Naive thymus-derived CD4-positive, alpha-beta T cell (primary cell): ENCODE results near the gene PTPRN2. TPM values are rescaled to one million over a fixed set of nuclear protein-coding genes. Genes with fewer than 3 reads are reported as not detected.
"Not testable (repeated sequence)": the region's sequence is repeated elsewhere in the genome, so short reads cannot be mapped to it uniquely, and the experiment has no call there.

Experiments used
- ATAC-seq: fragments of 150-1000 bp; cut with Tn5 transposase; 2 replicates; pipeline ENCODE4 v1.10.0; 2021; ENCODE audit warnings: mild to moderate bottlenecking, moderate library complexity
- CTCF ChIA-PET: fragments of 350-600 bp; sonication (Branson Sonifier 250); formaldehyde crosslinking; loops from one replicate; lab custom pipeline; 2021; ENCODE audit warnings: antibody characterized with exemption; lab: Charles Lee
- POLR2A ChIA-PET: fragments of 350-600 bp; sonication (Branson Sonifier 250); formaldehyde crosslinking; loops from one replicate; lab custom pipeline; 2021; ENCODE audit warnings: antibody characterized with exemption, inconsistent platforms; lab: Charles Lee
- DNase-seq, 9 donors: peaks; one replicate each; pipeline versions ENCODE4 v3.0.0 to v3.0.0-alpha.2; 2020 to 2022; ENCODE audit warnings: mixed read lengths in 1 of 9
- H3K27ac ChIP-seq: one replicate; pipeline ENCODE4 v1.7.0; 2013; ENCODE audit warnings: mild to moderate bottlenecking, low read depth, low read length, moderate library complexity
- H3K27me3 ChIP-seq, 2 donors: one replicate each; pipeline ENCODE4 v1.7.0; 2013; ENCODE audit warnings: low read length in 2 of 2, mild to moderate bottlenecking in 2 of 2, moderate library complexity in 2 of 2; ENCODE audit not compliant: control insufficient read depth in 2 of 2, insufficient read depth in 2 of 2
- H3K36me3 ChIP-seq, 3 experiments: 1 replicate in 2 of 3; 2 replicates in 1 of 3; pipeline ENCODE4 v1.7.0; 2013; ENCODE audit warnings: low read length in 3 of 3, mild to moderate bottlenecking in 3 of 3, moderate library complexity in 1 of 3; ENCODE audit not compliant: insufficient read depth in 3 of 3, control insufficient read depth in 2 of 3
- H3K4me1 ChIP-seq, 2 donors: one replicate each; pipeline ENCODE4 v1.7.0; 2013; ENCODE audit warnings: low read length in 2 of 2, mild to moderate bottlenecking in 2 of 2, moderate library complexity in 1 of 2; ENCODE audit not compliant: control insufficient read depth in 2 of 2, insufficient read depth in 2 of 2
- H3K4me3 ChIP-seq: 2 replicates; pipeline ENCODE4 v1.7.0; 2013; ENCODE audit warnings: mild to moderate bottlenecking, low read length
- H3K9me3 ChIP-seq, 3 experiments: 1 replicate in 2 of 3; 2 replicates in 1 of 3; pipeline ENCODE4 v1.7.0; 2013; ENCODE audit warnings: low read length in 3 of 3; ENCODE audit not compliant: control insufficient read depth in 2 of 3
- H3K27ac Mint-ChIP-seq, 9 donors: one replicate each; pipeline ENCODE4 v1.8.0; 2020 to 2022; ENCODE audit warnings: mixed read lengths in 9 of 9, mild to moderate bottlenecking in 8 of 9, moderate library complexity in 5 of 9, inconsistent platforms in 2 of 9
- H3K27me3 Mint-ChIP-seq, 5 donors: one replicate each; pipeline ENCODE4 v1.8.0; 2021 to 2022; ENCODE audit warnings: mixed read lengths in 5 of 5, mild to moderate bottlenecking in 1 of 5
- H3K36me3 Mint-ChIP-seq, 5 donors: one replicate each; pipeline ENCODE4 v1.8.0; 2020 to 2022; ENCODE audit warnings: mixed read lengths in 5 of 5, mild to moderate bottlenecking in 3 of 5, inconsistent platforms in 1 of 5
- H3K4me1 Mint-ChIP-seq, 7 donors: one replicate each; pipeline ENCODE4 v1.8.0; 2020 to 2022; ENCODE audit warnings: mixed read lengths in 7 of 7, mild to moderate bottlenecking in 3 of 7, inconsistent platforms in 1 of 7
- H3K4me3 Mint-ChIP-seq, 10 donors: one replicate each; pipeline ENCODE4 v1.8.0; 2020 to 2022; ENCODE audit warnings: mild to moderate bottlenecking in 10 of 10, mixed read lengths in 10 of 10, moderate library complexity in 6 of 10, inconsistent platforms in 2 of 10
- H3K9me3 Mint-ChIP-seq, 11 donors: one replicate each; pipeline ENCODE4 v1.8.0; 2020 to 2022; ENCODE audit warnings: mixed read lengths in 11 of 11, mild to moderate bottlenecking in 4 of 11, inconsistent platforms in 1 of 11, moderate library complexity in 1 of 11
- intact Hi-C, 2 donors: fragments of 100-400 bp; cut with micrococcal nuclease; formaldehyde crosslinking; loops; one replicate each; pipeline ENCODE4 v1.15.1; 2023
- polyA plus RNA-seq, 2 donors: library from polyadenylated mRNA; unstranded; fragments of 300-500 nt; fragmentation: Illumina TruSeq; gene quantifications; one replicate each; pipeline ENCODE4 v1.2.3, GENCODE V29; 2021
- total RNA-seq, 6 experiments: library from RNA in 5 of 6; stranded (reverse) in 5 of 6; gene quantifications; 1 replicate in 5 of 6; 2 replicates in 1 of 6; pipeline ENCODE4 v1.2.3 and lab custom pipeline; 2021 to 2026

PTPRN2 gene
- total and polyA plus RNA-seq, 7 experiments from 2014 or later = 0.58 to 2.3 (median 1.4) TPM

DNA sequence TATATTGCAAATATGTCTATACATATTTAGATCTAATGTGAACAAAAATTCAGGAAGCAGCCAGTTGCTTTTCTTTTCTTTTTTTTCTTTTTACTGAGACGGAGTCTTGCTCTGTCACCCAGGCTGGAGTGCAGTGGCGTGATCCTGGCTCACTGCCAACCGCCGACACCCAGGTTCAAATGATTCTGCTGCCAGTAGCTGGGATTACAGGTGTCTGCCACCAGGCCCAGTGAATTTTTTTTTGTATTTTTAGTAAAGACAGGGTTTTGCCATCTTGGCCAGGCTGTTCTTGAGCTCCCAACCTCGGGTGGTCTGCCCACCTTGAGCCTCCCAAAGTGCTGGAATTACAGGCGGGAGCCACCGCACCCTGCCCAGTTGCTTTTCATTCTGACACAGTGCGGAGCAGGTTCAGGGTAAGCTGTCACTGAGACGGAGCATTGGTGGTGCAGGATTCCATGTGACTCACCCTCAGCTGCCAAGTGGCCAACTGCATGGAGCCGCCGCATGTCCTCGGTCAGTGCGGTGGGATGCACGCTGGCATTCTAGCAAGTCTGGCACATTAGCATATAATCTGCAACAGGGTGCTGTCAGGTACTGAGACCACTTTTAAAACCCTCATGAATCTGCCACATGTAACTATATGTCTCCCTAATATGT, 888.1 kb downstream of the PTPRN2 start:
- POLR2A ChIA-PET = no interaction called here

DNA sequence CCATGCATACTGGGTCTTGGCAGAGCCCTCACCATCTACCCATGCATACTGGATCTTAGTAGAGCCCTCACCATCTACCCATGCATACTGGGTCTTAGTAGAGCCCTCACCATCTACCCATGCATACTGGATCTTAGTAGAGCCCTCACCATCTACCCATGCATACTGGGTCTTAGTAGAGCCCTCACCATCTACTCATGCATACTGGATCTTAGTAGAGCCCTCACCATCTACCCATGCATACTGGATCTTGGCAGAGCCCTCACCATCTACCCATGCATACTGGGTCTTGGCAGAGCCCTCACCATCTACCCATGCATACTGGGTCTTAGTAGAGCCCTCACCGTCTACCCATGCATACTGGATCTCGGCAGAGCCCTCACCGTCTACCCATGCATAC, 890.3 kb downstream of the PTPRN2 start:
- H3K9me3 Mint-ChIP-seq, H3K4me3 ChIP-seq, H3K4me3 Mint-ChIP-seq, intact Hi-C loops, POLR2A ChIA-PET, H3K4me1 ChIP-seq, DNase-seq, H3K27ac ChIP-seq, ATAC-seq, H3K36me3 Mint-ChIP-seq, H3K27me3 ChIP-seq, H3K9me3 ChIP-seq, CTCF ChIA-PET, H3K36me3 ChIP-seq, H3K27ac Mint-ChIP-seq: not testable (repeated sequence)
- Mint-ChIP-seq H3K27me3 (peaks cover 29 to 46% (median 42%) of the 10 kb centered on the region in 5 donors), H3K4me1 (peaks cover 0 to 10% (median 6%) of the 10 kb centered on the region in 7 donors)

More for the DNA sequence above, 888.1 kb downstream of the PTPRN2 start:
- Histone ChIP-seq H3K27me3 (no peaks in the 10 kb centered on the region), H3K9me3 (no peaks in the 10 kb centered on the region), H3K27ac (no peak overlapping the region), H3K4me1 (no peaks in the 10 kb centered on the region), H3K4me3 (no peak overlapping the region), H3K36me3 (no peaks in the 10 kb centered on the region)
- no peak for ATAC-seq
- intact Hi-C loops = no loop called here
- Mint-ChIP-seq H3K27ac (no peak overlapping the region), H3K36me3 (peaks cover 0 to 3% (median 0%) of the 10 kb centered on the region in 5 donors), H3K27me3 (peaks cover 20 to 56% (median 46%) of the 10 kb centered on the region in 5 donors), H3K4me3 (no peak overlapping the region), H3K4me1 (peaks cover 0 to 1% (median 0%) of the 10 kb centered on the region in 7 donors), H3K9me3 (peaks cover 0 to 4% (median 2%) of the 10 kb centered on the region in 11 donors)
- no peak for DNase-seq
- CTCF ChIA-PET = no interaction called here

DNA sequence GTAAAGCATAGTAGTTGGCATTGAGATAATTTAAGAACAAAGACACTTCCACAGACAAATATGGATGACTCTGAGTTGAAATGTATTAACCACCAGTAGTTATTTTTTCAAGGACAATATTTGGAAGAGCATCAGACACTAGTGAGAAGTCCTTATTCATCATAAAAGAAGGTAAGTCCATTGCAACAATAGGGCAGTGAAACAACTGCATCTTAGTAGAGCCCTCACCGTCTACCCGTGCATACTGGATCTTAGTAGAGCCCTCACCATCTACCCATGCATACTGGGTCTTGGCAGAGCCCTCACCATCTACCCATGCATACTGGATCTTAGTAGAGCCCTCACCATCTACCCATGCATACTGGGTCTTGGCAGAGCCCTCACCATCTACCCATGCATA, 892.0 kb downstream of the PTPRN2 start:
- H3K9me3 Mint-ChIP-seq, H3K36me3 Mint-ChIP-seq, DNase-seq, H3K4me3 Mint-ChIP-seq, H3K9me3 ChIP-seq, H3K4me3 ChIP-seq, intact Hi-C loops, POLR2A ChIA-PET, H3K27ac ChIP-seq, H3K27ac Mint-ChIP-seq, ATAC-seq, H3K4me1 ChIP-seq, CTCF ChIA-PET, H3K36me3 ChIP-seq: not testable (repeated sequence)
- Mint-ChIP-seq H3K4me1 (peaks cover 0 to 20% (median 13%) of the 10 kb centered on the region in 7 donors), H3K27me3 (peaks cover 29 to 39% (median 37%) of the 10 kb centered on the region in 5 donors)
- peaks cover 0 to 12% of the 10 kb centered on the region in 2 donors for H3K27me3 ChIP-seq

DNA sequence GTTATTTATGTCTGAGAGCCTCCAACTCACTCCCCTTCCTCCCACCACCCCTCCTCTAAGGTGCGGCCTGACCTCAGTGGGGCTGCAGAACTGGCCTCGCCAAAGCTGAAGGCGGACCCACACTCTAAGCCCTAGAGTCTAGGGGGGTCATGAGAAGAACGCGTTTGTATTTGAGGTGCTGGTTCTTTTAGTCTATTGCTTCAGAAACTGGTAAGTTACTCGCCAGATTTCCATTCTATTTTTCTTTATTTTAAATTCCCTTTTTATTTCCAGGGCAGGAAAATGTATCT, 893.3 kb downstream of the PTPRN2 start:
- POLR2A ChIA-PET = no interaction called here
- Histone ChIP-seq H3K27ac (no peak overlapping the region), H3K9me3 (no peaks in the 10 kb centered on the region), H3K36me3 (no peaks in the 10 kb centered on the region), H3K4me3 (no peak overlapping the region), H3K27me3 (peaks cover 0 to 15% of the 10 kb centered on the region in 2 donors), H3K4me1 (peaks cover 0 to 17% of the 10 kb centered on the region in 2 donors)
- ATAC-seq (no peak), DNase-seq (no peak)
- Mint-ChIP-seq H3K27me3 (peaks cover 17 to 41% (median 28%) of the 10 kb centered on the region in 5 donors), H3K27ac (peak overlapping the region in 1 of 9 donors; percentile 18), H3K4me1 (peaks cover 0 to 27% (median 17%) of the 10 kb centered on the region in 7 donors), H3K9me3 (peaks cover 0 to 4% (median 2%) of the 10 kb centered on the region in 11 donors), H3K36me3 (no peaks in the 10 kb centered on the region), H3K4me3 (peak overlapping the region in 8 of 10 donors; percentile 33 to 80 (median 58))
- intact Hi-C loops = loop anchor here (5.0 kb wide), 2 partner anchors 67 to 1887 kb away; no protein-coding TSS in a partner anchor
- CTCF ChIA-PET = no interaction called here

DNA sequence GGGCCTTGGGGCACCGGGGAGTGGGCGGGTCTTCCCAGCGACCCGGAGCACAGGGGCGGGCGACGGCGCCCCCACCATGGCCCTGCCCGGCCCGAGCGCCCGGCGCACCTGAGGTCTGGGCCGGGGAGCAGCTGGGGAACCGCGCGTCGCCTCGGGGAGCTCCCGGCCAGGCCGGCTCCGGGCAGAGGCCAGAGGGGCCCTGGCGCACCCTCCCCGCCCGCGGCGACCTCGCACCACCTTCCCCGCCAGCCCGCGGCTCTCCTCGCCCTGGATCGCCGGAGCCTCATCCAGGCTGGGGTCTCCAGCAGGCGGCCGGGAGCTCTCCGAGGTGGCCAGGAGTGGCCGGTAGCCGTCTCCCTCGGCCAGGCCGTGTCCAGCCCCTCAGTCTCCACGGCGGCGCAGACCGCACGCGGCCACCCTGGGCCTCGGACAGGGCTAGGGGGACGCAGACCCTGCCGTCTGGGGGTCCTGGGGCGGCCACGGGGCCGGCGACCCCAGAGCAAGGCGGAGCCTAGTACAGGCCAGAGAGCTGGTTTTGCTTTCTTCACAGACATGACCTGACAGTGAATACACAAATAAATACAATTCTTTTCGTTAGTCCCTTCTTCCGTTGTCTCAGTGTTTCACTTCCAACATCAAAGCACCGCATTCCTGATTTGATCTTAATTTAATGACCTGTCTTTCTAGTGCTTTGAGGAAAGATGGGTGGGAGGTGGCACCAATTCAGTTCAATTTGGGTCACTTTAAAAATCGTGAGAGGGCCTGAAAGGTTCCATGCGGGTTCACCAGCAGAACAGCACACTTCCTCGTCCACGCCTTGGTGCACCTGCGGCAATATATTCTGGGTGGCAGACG, 893.9 kb downstream of the PTPRN2 start:
- DNase-seq (peak in 1 of 9 donors; percentile 19), ATAC-seq (peak; percentile 20)
- peak overlapping the region in 9 of 10 donors; percentile 33 to 80 (median 60) for H3K4me3 Mint-ChIP-seq
- H3K9me3 ChIP-seq = no peaks in the 10 kb centered on the region
- H3K36me3 ChIP-seq = no peaks in the 10 kb centered on the region
- H3K4me3 ChIP-seq = no peak overlapping the region
- ChIA-PET CTCF (no interaction called here), POLR2A (no interaction called here)
- no peaks in the 10 kb centered on the region for H3K36me3 Mint-ChIP-seq
- peaks cover 0 to 4% (median 0%) of the 10 kb centered on the region in 11 donors for H3K9me3 Mint-ChIP-seq
- peaks cover 0 to 21% of the 10 kb centered on the region in 2 donors for H3K4me1 ChIP-seq
- H3K27ac Mint-ChIP-seq = peak overlapping the region in 2 of 9 donors; percentile 10 to 18
- H3K27me3 ChIP-seq = peaks cover 0 to 18% of the 10 kb centered on the region in 2 donors
- intact Hi-C loops = loop anchor here (5.0 kb wide), 2 partner anchors 66 to 1886 kb away; no protein-coding TSS in a partner anchor
- peaks cover 12 to 44% (median 28%) of the 10 kb centered on the region in 5 donors for H3K27me3 Mint-ChIP-seq
- H3K27ac ChIP-seq = no peak overlapping the region
- H3K4me1 Mint-ChIP-seq = peaks cover 0 to 29% (median 17%) of the 10 kb centered on the region in 7 donors

DNA sequence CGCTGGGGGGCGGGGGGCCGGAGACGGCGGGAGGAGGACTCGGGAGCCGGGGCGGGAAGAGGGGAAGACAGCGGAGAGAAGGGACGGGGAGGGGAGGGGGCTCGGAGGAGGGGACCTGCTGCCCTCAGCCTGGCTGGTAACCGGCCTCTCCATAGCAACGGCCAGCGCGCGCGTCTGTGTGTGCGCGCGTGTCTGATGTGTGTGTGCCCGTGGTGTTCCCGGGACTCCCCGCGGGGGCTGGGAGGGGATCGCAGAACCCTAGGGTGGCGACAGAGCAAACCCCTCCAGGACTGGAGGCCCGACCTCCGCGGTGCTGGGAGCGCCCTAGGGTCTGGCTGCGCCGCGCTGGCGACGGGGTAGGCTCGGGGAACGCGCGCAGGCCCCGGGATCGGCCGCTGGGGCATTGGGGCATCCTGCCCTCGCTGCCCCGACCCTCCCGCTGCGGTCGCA, 894.5 kb downstream of the PTPRN2 start:
- CTCF ChIA-PET = no interaction called here
- POLR2A ChIA-PET = no interaction called here
- Mint-ChIP-seq H3K36me3 (no peaks in the 10 kb centered on the region), H3K27me3 (peaks cover 15 to 50% (median 33%) of the 10 kb centered on the region in 5 donors), H3K27ac (no peak overlapping the region), H3K4me3 (peak overlapping the region in 2 of 10 donors; percentile 45 to 80), H3K9me3 (peaks cover 0 to 4% (median 0%) of the 10 kb centered on the region in 11 donors), H3K4me1 (peaks cover 2 to 31% (median 19%) of the 10 kb centered on the region in 7 donors)
- Histone ChIP-seq H3K27ac (no peak overlapping the region), H3K27me3 (peaks cover 0 to 24% of the 10 kb centered on the region in 2 donors), H3K36me3 (no peaks in the 10 kb centered on the region), H3K4me3 (no peak overlapping the region), H3K4me1 (peaks cover 0 to 21% of the 10 kb centered on the region in 2 donors), H3K9me3 (no peaks in the 10 kb centered on the region)
- ATAC-seq (peak; percentile 20), DNase-seq (peak in 1 of 9 donors; percentile 21)
- intact Hi-C loops = loop anchor here (5.0 kb wide), 2 partner anchors 66 to 1886 kb away; no protein-coding TSS in a partner anchor
